Astrocyte (in vitro differentiated cells and primary cell): ENCODE measurements around the gene MCAM. TPM values are rescaled to one million over a fixed set of nuclear protein-coding genes. Genes with fewer than 3 reads are reported as not detected.

ENCODE experiments used
- DNase-seq: peaks from one replicate; pipeline ENCODE4 v3.0.0-alpha.2; 2010; ENCODE audit warnings: low read depth
- FAIRE-seq: peaks from 2 replicates; lab custom pipeline; 2011; peaks lifted over from hg19 to GRCh38; lab: Jason Lieb, UNC
- H2AFZ ChIP-seq: 2 replicates; pipeline ENCODE4 v1.6.0; 2012; ENCODE audit warnings: low read depth, low read length, inconsistent platforms
- H3K27ac ChIP-seq: 2 replicates; pipeline ENCODE4 v1.5.1; 2011; ENCODE audit warnings: low read depth, low read length, inconsistent platforms
- H3K27me3 ChIP-seq: 2 replicates; pipeline ENCODE4 v1.6.0; 2011; ENCODE audit warnings: low read length, inconsistent platforms; ENCODE audit not compliant: insufficient read depth
- H3K36me3 ChIP-seq: 2 replicates; pipeline ENCODE4 v1.5.1; 2011; ENCODE audit warnings: low read length, inconsistent platforms; ENCODE audit not compliant: insufficient read depth
- H3K4me1 ChIP-seq: 2 replicates; pipeline ENCODE4 v1.5.1; 2011; ENCODE audit warnings: low read length, inconsistent platforms; ENCODE audit not compliant: insufficient read depth
- H3K4me2 ChIP-seq: 2 replicates; pipeline ENCODE4 v1.6.0; 2012; ENCODE audit warnings: low read length, inconsistent platforms
- H3K4me3 ChIP-seq: 2 replicates; pipeline ENCODE4 v1.5.1; 2011; ENCODE audit warnings: low read depth, mild to moderate bottlenecking, low read length, inconsistent platforms; ENCODE audit not compliant: insufficient read depth
- H3K79me2 ChIP-seq: 2 replicates; pipeline ENCODE4 v1.6.0; 2012; ENCODE audit warnings: mild to moderate bottlenecking, low read length, inconsistent platforms; ENCODE audit not compliant: insufficient read depth
- H3K9ac ChIP-seq: 2 replicates; pipeline ENCODE4 v1.6.0; 2012; ENCODE audit warnings: mild to moderate bottlenecking, low read length, inconsistent platforms
- H3K9me3 ChIP-seq: 2 replicates; pipeline ENCODE4 v1.5.1; 2012; ENCODE audit warnings: low read depth, mild to moderate bottlenecking, low read length, inconsistent platforms; ENCODE audit not compliant: insufficient read depth
- H4K20me1 ChIP-seq: 2 replicates; pipeline ENCODE4 v1.6.0; 2012; ENCODE audit warnings: low read length, inconsistent platforms; ENCODE audit not compliant: insufficient read depth
- H3K27ac Mint-ChIP-seq: one replicate; pipeline ENCODE4 v1.8.0; 2021; ENCODE audit warnings: mild to moderate bottlenecking, mixed read lengths; ENCODE audit not compliant: unreplicated experiment
- H3K27me3 Mint-ChIP-seq: one replicate; pipeline ENCODE4 v1.8.0; 2021; ENCODE audit warnings: low read depth, mixed read lengths; ENCODE audit not compliant: unreplicated experiment
- H3K36me3 Mint-ChIP-seq: one replicate; pipeline ENCODE4 v1.8.0; 2021; ENCODE audit warnings: low read depth, mixed read lengths; ENCODE audit not compliant: unreplicated experiment
- H3K4me1 Mint-ChIP-seq: one replicate; pipeline ENCODE4 v1.8.0; 2021; ENCODE audit warnings: low read depth, mixed read lengths; ENCODE audit not compliant: unreplicated experiment
- H3K4me3 Mint-ChIP-seq: one replicate; pipeline ENCODE4 v1.8.0; 2021; ENCODE audit warnings: mild to moderate bottlenecking, moderate library complexity, mixed read lengths; ENCODE audit not compliant: unreplicated experiment
- H3K9me3 Mint-ChIP-seq: one replicate; pipeline ENCODE4 v1.8.0; 2021; ENCODE audit warnings: mild to moderate bottlenecking, mixed read lengths; ENCODE audit not compliant: unreplicated experiment
- EZH2 ChIP-seq: IDR thresholded peaks from 2 replicates; pipeline ENCODE4 v1.6.1; 2012; ENCODE audit warnings: mild to moderate bottlenecking, low read length, inconsistent platforms; ENCODE audit not compliant: insufficient read depth
- total RNA-seq: library from RNA; stranded (reverse); gene quantifications from 2 replicates; pipeline ENCODE4 v1.2.1, GENCODE V29; 2021
- TF ChIP-seq, protein P1 (sequence below): IDR thresholded peaks from 2 replicates; pipeline ENCODE4 v1.5.1; 2011; ENCODE audit warnings: low read depth, mild to moderate bottlenecking, inconsistent platforms, low read length, moderate library complexity; ENCODE audit not compliant: insufficient read depth

Gene MCAM
- total RNA-seq, 1 donor from 2014 or later, result 213 TPM

DNA sequence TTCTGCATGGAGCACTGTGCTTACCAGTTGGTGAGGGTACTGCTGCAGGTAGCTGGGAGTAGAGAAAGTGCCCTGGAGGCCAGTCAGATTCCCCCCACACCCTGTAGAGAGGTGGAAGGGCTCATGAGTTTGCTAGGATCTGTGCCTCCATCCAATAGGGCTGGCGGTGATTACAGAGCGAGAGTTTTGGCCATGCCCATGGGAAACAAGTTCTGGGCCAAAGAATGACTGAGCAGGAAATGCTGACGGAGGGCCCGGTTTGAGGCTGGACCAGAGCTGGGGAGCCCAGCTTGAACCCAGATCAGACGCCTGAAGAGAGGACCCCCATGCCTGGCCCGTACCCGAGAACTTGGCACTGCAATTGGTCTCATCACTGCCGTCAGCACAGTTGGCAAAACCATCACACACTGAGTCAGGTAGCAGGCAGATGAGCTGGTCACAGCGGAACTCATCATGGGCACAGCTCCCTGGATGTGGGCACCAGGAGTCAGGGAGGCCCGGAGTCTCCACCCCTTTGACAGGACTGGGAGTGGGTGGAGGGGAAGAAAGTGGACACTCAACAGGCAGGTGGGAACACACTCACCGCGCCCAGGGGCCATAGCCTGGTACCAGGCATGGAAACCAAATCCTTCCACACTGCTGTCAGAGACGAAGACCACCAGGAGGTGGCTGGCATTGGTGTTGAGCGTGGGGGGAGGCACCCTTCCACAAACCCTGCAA lies 27.5 kb upstream of the MCAM start:
- Histone ChIP-seq H3K27ac (no peak overlapping the region), H3K4me3 (no peak overlapping the region), H4K20me1 (no peaks in the 10 kb centered on the region), H3K79me2 (no peaks in the 10 kb centered on the region), H3K4me1 (peaks cover 9% of the 10 kb centered on the region), H2AFZ (no peak overlapping the region), H3K4me2 (no peak overlapping the region), H3K9me3 (no peaks in the 10 kb centered on the region), H3K27me3 (peaks cover 17% of the 10 kb centered on the region), H3K9ac (no peak overlapping the region), H3K36me3 (no peaks in the 10 kb centered on the region)
- Mint-ChIP-seq H3K27me3 (peaks cover 61% of the 10 kb centered on the region), H3K27ac (no peak overlapping the region), H3K9me3 (peaks cover 2% of the 10 kb centered on the region), H3K4me3 (no peak overlapping the region), H3K4me1 (no peaks in the 10 kb centered on the region), H3K36me3 (peaks cover 2% of the 10 kb centered on the region)
- FAIRE-seq (no peak), DNase-seq (no peak)
- TF ChIP-seq, protein P1, sequence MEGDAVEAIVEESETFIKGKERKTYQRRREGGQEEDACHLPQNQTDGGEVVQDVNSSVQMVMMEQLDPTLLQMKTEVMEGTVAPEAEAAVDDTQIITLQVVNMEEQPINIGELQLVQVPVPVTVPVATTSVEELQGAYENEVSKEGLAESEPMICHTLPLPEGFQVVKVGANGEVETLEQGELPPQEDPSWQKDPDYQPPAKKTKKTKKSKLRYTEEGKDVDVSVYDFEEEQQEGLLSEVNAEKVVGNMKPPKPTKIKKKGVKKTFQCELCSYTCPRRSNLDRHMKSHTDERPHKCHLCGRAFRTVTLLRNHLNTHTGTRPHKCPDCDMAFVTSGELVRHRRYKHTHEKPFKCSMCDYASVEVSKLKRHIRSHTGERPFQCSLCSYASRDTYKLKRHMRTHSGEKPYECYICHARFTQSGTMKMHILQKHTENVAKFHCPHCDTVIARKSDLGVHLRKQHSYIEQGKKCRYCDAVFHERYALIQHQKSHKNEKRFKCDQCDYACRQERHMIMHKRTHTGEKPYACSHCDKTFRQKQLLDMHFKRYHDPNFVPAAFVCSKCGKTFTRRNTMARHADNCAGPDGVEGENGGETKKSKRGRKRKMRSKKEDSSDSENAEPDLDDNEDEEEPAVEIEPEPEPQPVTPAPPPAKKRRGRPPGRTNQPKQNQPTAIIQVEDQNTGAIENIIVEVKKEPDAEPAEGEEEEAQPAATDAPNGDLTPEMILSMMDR, result no peak
- TF ChIP-seq EZH2, result no peak

DNA sequence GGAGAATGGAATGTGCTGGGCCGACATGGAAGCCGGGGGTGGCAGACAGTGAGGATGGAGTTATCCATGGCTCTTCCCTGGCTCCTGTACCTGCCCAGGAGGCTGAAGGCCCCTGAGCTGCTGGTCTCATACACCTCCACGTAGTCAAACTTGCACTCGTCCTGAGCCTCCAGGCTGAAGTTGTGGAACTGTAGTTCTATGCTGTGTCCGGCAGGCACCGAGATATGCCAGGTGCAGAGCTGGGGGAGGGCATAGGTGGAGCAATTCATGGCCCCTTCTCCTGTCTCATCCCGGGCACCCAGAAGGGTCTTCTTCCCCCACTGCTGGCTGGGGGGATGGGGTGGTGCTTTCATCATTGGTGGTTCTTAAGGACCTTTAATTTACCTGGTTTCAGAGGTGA lies 26.8 kb upstream of the MCAM start:
- Histone ChIP-seq H3K27me3 (peaks cover 17% of the 10 kb centered on the region), H3K4me1 (peaks cover 16% of the 10 kb centered on the region), H3K36me3 (no peaks in the 10 kb centered on the region), H3K79me2 (no peaks in the 10 kb centered on the region), H3K4me3 (no peak overlapping the region), H3K9me3 (no peaks in the 10 kb centered on the region), H3K27ac (no peak overlapping the region), H2AFZ (no peak overlapping the region), H3K9ac (no peak overlapping the region), H3K4me2 (no peak overlapping the region), H4K20me1 (peaks cover 5% of the 10 kb centered on the region)
- Mint-ChIP-seq H3K36me3 (peaks cover 2% of the 10 kb centered on the region), H3K4me1 (peaks cover 3% of the 10 kb centered on the region), H3K4me3 (no peak overlapping the region), H3K27me3 (peaks cover 61% of the 10 kb centered on the region), H3K9me3 (peaks cover 2% of the 10 kb centered on the region), H3K27ac (no peak overlapping the region)
- TF ChIP-seq EZH2, result no peak
- TF ChIP-seq, protein P1, result no peak
- FAIRE-seq (no peak), DNase-seq (no peak)
